ENCODE data around the gene KBTBD12. TPM values are rescaled to one million over a fixed set of nuclear protein-coding genes. Genes with fewer than 3 reads are reported as not detected.

Gene KBTBD12
- total RNA-seq, 3 donors from 2014 or later = 0.32 to 0.73 TPM; not detected in 1

GRCh38 chr3:127929818-127930413 lies 14.9 kb downstream of the KBTBD12 start:
- TF ChIP-seq POLR2A (IDR thresholded peaks at IDR 0.05) (no peak), CTCF (IDR thresholded peaks at IDR 0.05) (no peak), POLR2AphosphoS5 (IDR thresholded peaks at IDR 0.05) (no peak)
- Histone ChIP-seq H3K27ac (no peak overlapping the region), H3K27me3 (no peaks in the 10 kb centered on the region), H3K36me3 (no peaks in the 10 kb centered on the region), H3K4me1 (no peaks in the 10 kb centered on the region), H3K9me3 (no peaks in the 10 kb centered on the region), H3K4me3 (no peak overlapping the region)
- intact Hi-C loops (cut with DNase I; ENCODE audit: low total_unique reads) = no loop called here
- DNase-seq (ENCODE audit: low spot score in 2 of 2) = no peak

- TF ChIP-seq POLR2AphosphoS5 (IDR thresholded peaks at IDR 0.05) (no peak), POLR2A (IDR thresholded peaks at IDR 0.05) (no peak), CTCF (IDR thresholded peaks at IDR 0.05) (no peak)
- Histone ChIP-seq H3K27me3 (no peaks in the 10 kb centered on the region), H3K36me3 (no peaks in the 10 kb centered on the region), H3K4me3 (no peak overlapping the region), H3K9me3 (no peaks in the 10 kb centered on the region), H3K4me1 (no peaks in the 10 kb centered on the region), H3K27ac (no peak overlapping the region)
- DNase-seq (ENCODE audit: low spot score in 2 of 2) = no peak
- intact Hi-C loops (cut with DNase I; ENCODE audit: low total_unique reads) = no loop called here
Observed at GRCh38 chr3:127933396-127933795, 18.4 kb downstream of the KBTBD12 start.

GRCh38 chr3:127938800-127939199 lies 23.8 kb downstream of the KBTBD12 start:
- intact Hi-C loops (cut with DNase I; ENCODE audit: low total_unique reads) = no loop called here
- Histone ChIP-seq H3K9me3 (peaks cover 0 to 9% of the 10 kb centered on the region in 2 donors), H3K27me3 (no peaks in the 10 kb centered on the region), H3K27ac (no peak overlapping the region), H3K4me1 (no peaks in the 10 kb centered on the region), H3K4me3 (no peak overlapping the region), H3K36me3 (no peaks in the 10 kb centered on the region)
- TF ChIP-seq POLR2AphosphoS5 (IDR thresholded peaks at IDR 0.05) (no peak), CTCF (IDR thresholded peaks at IDR 0.05) (no peak), POLR2A (IDR thresholded peaks at IDR 0.05) (no peak)
- no peak for DNase-seq (ENCODE audit: low spot score in 2 of 2)

- DNase-seq (ENCODE audit: low spot score in 2 of 2) = no peak
- TF ChIP-seq POLR2A (IDR thresholded peaks at IDR 0.05) (no peak), POLR2AphosphoS5 (IDR thresholded peaks at IDR 0.05) (no peak), CTCF (IDR thresholded peaks at IDR 0.05) (no peak)
- H3K27me3 ChIP-seq = no peaks in the 10 kb centered on the region
- H3K27ac ChIP-seq = no peak overlapping the region
- H3K36me3 ChIP-seq = no peaks in the 10 kb centered on the region
- H3K4me1 ChIP-seq = no peaks in the 10 kb centered on the region
- intact Hi-C loops (cut with DNase I; ENCODE audit: low total_unique reads) = no loop called here
- H3K4me3 ChIP-seq = no peak overlapping the region
- peaks cover 0 to 9% of the 10 kb centered on the region in 2 donors for H3K9me3 ChIP-seq
Observed at GRCh38 chr3:127940116-127940515, 25.1 kb downstream of the KBTBD12 start.

GRCh38 chr3:127942613-127943012 lies 27.6 kb downstream of the KBTBD12 start:
- Histone ChIP-seq H3K27ac (no peak overlapping the region), H3K9me3 (peaks cover 0 to 9% of the 10 kb centered on the region in 2 donors), H3K27me3 (no peaks in the 10 kb centered on the region), H3K4me3 (no peak overlapping the region), H3K36me3 (no peaks in the 10 kb centered on the region), H3K4me1 (no peaks in the 10 kb centered on the region)
- intact Hi-C loops (cut with DNase I; ENCODE audit: low total_unique reads) = no loop called here
- TF ChIP-seq POLR2AphosphoS5 (IDR thresholded peaks at IDR 0.05) = no peak
- TF ChIP-seq POLR2A (IDR thresholded peaks at IDR 0.05) = no peak
- TF ChIP-seq CTCF (IDR thresholded peaks at IDR 0.05) = no peak
- DNase-seq (ENCODE audit: low spot score in 2 of 2) = no peak
